A549 treated with ZK216348 at 1 μM for 4 hours (cell line): Measurements from ENCODE around the gene OR6Y1. TPM values are rescaled to one million over a fixed set of nuclear protein-coding genes. Genes with fewer than 3 reads are reported as not detected.

Experiments used
- total RNA-seq: library from RNA; stranded (reverse); fragments of 200-300 nt; extraction: Qiagen RNA extraction; gene quantifications from 5 replicates; pipeline ENCODE4 v1.2.3, GENCODE V29; 2022; ENCODE audit warnings: low read depth

The OR6Y1 gene, protein sequence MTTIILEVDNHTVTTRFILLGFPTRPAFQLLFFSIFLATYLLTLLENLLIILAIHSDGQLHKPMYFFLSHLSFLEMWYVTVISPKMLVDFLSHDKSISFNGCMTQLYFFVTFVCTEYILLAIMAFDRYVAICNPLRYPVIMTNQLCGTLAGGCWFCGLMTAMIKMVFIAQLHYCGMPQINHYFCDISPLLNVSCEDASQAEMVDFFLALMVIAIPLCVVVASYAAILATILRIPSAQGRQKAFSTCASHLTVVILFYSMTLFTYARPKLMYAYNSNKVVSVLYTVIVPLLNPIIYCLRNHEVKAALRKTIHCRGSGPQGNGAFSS
- total RNA-seq = not detected in 5 replicates

DNA sequence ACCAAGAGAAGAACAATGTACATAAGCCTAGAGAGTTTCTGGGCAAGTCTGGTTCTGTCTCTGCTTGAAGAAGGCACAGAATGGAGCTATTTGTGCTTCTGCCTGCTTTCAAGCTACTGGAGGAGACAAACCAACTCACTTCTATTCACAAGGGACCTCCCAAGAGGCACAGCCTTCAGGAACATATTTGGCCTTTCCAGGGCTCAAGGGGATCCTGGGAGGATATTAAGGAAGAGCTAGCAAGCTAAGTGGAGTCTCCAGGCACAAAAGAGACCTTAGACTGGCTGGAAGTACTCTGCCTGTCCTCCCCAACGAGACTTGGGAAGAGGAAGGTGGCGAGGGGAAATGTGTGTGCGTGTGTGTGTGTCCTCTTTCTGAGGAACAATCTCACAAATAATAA, at the start of gene OR6Y1:
OR6Y1 (minus strand) TSS at position 54 of the 400 bp plus-strand sequence. CDS start 6,300 bp downstream, outside the sequence.

GRCh38 chr1:158579733-158580132, 25.5 kb upstream of the OR6Y1 start, which contains the start of gene OR10X1:
OR10X1 (minus strand) TSS chr1:158579899; CDS start chr1:158579899, 0 bp downstream.

GRCh38 chr1:158570480-158570879, 16.3 kb upstream of the OR6Y1 start, which contains the start of gene OR6P1:
OR6P1 (minus strand) TSS chr1:158570580; CDS start chr1:158563604, 6,976 bp downstream.

Other genes starting within 250 kb of the OR6Y1 start
- not detected in 5 replicates for gene CD1B, start 222.9 kb downstream of the OR6Y1 start, total RNA-seq
- not detected in 5 replicates for gene CD1E, start 200.5 kb downstream of the OR6Y1 start, total RNA-seq
- not detected in 5 replicates for gene OR10T2, start 154.9 kb downstream of the OR6Y1 start, total RNA-seq
- not detected in 5 replicates for gene OR10K2, start 128.2 kb downstream of the OR6Y1 start, total RNA-seq
- gene OR10K1, start 92.6 kb downstream of the OR6Y1 start, total RNA-seq = not detected in 5 replicates
- gene OR10R2, start 82.2 kb downstream of the OR6Y1 start, total RNA-seq = not detected in 5 replicates
- not detected in 5 replicates for gene OR6P1, start 16.2 kb upstream of the OR6Y1 start, total RNA-seq
- gene OR10X1, start 25.5 kb upstream of the OR6Y1 start, total RNA-seq = not detected in 5 replicates
- gene OR10Z1, start 50.9 kb upstream of the OR6Y1 start, total RNA-seq = not detected in 5 replicates
- gene SPTA1, start 132.3 kb upstream of the OR6Y1 start, total RNA-seq = not detected in 5 replicates
- gene OR6K2, start 146.2 kb upstream of the OR6Y1 start, total RNA-seq = not detected in 5 replicates
- gene OR6K3, start 166.3 kb upstream of the OR6Y1 start, total RNA-seq = not detected in 5 replicates
- not detected in 5 replicates for gene OR6K6, start 200.3 kb upstream of the OR6Y1 start, total RNA-seq
- not detected in 5 replicates for gene OR6N1, start 217.8 kb upstream of the OR6Y1 start, total RNA-seq
- not detected in 5 replicates for gene OR6N2, start 226.8 kb upstream of the OR6Y1 start, total RNA-seq